SW480 (cell line): Measurements from ENCODE around the gene RNF217.
A peak's percentile ranks its signal among the peaks of the same experiment; 100 is the strongest.

Source experiments
- DNase-seq: peaks from one replicate; pipeline ENCODE4 v3.0.0-alpha.2; 2016; ENCODE audit warnings: low spot score

RNF217 gene

DNA sequence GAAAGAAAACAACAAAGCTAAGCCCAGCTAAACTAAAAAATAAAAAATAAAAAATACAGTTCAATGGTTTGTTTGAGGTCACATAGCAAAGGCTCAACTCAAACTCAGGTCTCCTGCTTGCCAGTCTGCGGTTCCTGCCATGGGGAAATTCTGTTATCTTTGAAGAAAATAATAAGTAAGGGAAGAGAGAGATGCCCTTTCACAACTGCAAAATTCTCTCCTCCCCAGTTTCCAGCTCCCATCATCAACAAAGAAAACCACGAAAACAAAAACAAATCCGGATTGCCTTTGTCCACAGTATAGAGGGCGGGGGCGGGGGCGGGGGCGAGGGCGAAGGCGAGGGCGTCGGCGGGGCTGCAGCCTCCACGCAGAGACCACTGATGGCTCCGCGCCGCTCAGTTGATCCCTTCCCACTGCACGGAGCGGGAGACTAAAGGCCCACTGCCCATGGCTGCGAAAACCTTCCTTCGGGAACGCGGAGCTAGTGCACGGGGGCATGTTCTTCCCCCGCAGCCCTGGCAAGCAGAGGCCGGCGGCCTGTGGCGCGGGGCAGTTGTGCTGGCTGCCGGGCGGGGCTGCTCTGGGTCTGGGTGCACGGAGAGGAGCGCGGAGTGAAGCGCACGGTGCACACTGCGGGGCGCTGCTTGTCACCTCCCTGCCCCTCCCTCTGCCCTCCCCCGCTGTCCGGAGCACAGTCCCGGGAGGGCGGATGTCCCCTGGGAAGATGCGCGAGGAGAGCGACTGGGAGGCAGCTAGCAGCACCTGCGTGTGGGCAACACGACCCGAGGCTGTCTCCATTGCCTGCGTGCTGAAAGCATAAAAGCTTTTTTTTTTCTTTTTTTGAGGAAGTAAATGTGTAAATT, 137.2 kb downstream of the RNF217 start:
- peak; percentile 70 for DNase-seq

GRCh38 chr6:125100074-125100652, 137.9 kb downstream of the RNF217 start:
- no peak for DNase-seq

GRCh38 chr6:125101128-125101527, 138.9 kb downstream of the RNF217 start:
- no peak for DNase-seq

DNA sequence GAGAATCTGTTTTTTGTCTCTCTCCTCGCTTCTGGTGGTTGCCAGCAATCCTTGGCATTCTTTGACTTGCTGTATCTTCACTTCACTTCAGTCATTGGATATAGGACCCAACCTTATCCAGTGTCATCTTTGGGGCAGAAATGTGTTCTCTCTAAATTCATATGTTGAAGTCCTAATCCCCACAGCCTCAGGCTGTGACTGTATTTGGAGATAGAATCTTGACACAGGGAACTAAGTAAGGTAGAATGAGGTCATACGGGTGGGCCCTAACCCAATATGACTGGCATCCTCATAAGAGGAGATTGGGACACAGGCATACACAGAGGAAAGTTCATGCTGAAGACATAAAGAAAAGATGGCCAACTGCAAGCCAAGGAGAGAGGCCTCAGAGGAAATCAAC, 139.4 kb downstream of the RNF217 start:
- no peak for DNase-seq

GRCh38 chr6:125102411-125102810, 140.2 kb downstream of the RNF217 start:
- DNase-seq, result no peak

DNA sequence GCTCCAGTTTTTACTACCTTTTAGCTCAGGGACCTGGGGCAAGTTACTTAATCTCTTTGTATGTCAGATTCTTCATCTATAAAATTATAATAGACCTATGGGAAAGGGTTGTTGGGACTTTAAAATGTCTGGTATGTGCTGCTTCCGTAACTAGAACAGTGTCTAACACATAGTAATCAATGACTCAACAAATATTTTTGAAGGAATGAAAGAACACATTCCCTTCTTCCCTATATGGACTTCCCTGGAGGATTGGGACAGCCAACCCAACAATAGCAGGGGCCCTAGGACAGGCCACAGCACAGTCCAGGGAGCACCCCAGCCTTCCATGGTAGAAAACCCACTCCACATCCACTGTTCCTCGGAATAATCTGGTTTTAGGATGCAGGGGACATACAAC, 140.7 kb downstream of the RNF217 start:
- DNase-seq, result peak; percentile 31

GRCh38 chr6:125104425-125104824, 142.2 kb downstream of the RNF217 start:
- no peak for DNase-seq

- no peak for DNase-seq
These were observed 144.8 kb downstream of the RNF217 start for GRCh38 chr6:125107048-125107447.

GRCh38 chr6:125107896-125108295, 145.7 kb downstream of the RNF217 start:
- no peak for DNase-seq

- DNase-seq, result no peak
These were observed 147.8 kb downstream of the RNF217 start for GRCh38 chr6:125110056-125110455.

DNA sequence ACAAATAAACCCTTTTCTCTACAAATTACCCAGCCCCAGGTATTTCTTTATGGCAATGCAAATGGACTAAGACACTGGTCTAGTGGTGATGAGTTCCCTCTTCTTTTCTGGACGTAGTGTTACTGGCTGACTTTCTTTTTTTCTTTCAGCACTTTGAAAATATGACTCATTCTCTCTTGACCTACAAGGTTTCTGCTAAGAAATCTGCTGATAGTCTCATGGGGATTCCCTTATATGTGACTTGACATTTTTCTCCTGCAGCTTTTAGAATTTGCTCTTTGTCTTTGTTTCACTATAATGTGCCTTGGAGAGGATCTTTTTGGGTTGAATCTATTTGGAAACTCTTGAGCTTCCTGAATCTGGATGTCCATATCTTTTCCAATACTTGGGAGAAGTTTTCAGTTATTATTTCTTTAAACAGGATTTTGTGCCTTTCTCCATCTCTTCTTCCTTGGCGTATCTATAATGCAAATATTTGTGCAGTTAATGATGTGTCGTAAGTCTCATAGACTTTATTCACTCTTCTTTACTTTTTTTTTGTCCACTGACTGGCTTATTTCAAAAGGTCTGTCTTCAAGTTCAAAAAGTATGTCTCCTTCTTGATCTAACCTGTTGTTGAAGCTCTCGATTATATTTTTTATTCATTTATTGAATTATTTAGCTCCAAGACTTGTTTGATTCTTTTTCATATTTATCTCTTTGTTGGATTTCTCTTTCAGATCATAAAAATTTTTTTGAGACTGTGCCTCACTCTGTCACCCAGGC, 149.2 kb downstream of the RNF217 start:
- no peak for DNase-seq

- DNase-seq, result no peak
These were observed 150.7 kb downstream of the RNF217 start for GRCh38 chr6:125112934-125113333.

- DNase-seq, result peak; percentile 33
These were observed 152.1 kb downstream of the RNF217 start for GRCh38 chr6:125114248-125114858.

- no peak for DNase-seq
These were observed 153.9 kb downstream of the RNF217 start for GRCh38 chr6:125116170-125116569.

- DNase-seq, result no peak
These were observed 154.5 kb downstream of the RNF217 start for GRCh38 chr6:125116710-125117109.

DNA sequence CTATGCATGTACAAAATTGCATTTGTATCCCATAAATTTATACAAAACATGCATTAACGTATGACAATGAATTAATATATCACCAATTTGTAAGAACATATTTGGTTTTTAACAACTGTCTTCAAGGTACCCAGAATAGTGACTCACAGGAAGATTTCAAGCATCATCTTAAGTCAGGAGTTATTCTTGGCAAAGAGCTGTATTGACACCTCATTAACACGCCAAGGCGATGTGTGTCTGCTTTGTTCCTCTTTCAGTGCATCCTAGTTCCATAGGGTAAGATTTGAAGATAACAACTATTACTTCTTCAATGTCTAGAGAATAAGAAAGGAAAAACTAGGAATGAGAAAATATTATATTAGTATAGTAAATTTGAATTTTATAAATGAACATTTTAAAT, 155.6 kb downstream of the RNF217 start:
- no peak for DNase-seq

GRCh38 chr6:125120054-125120590, 157.9 kb downstream of the RNF217 start:
- no peak for DNase-seq

DNA sequence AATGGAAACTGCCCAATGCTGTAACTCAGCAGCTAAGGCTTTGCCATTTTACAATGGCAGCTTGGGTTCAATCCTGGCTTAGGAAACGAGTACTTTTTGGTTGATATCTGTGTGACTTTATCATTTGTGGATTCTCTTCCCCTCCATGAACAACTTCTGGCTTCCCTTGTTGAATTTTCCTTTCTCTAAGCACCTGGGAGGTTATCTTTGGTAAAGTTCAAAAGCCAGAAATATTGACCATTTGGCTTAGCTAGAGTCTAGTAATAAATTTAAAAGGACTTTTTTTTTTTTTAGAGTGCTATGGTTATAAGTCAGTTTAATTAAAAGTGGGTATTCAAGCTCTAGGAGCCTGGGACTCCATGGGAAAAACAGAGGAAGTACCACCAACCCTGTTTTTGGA, 159.7 kb downstream of the RNF217 start:
- no peak for DNase-seq

DNA sequence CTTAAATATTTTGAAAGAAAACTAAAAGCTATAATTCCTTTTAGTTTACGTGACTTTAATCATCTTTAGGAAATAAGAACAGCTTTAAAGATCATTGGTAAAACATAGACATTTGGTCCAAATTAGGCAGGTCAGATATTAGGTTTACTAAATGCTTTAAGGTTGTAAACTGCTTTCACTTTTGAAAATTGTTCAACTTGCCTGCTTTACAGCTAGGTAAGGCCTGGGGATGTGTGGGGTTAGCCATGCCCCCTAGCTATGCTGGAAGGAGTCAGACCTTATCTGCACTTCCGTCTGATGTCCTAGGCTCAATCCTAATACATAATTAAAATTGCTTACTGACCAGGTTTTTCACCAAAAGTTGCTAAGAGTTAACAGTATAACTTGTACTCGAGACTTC, 160.8 kb downstream of the RNF217 start:
- DNase-seq, result no peak

DNA sequence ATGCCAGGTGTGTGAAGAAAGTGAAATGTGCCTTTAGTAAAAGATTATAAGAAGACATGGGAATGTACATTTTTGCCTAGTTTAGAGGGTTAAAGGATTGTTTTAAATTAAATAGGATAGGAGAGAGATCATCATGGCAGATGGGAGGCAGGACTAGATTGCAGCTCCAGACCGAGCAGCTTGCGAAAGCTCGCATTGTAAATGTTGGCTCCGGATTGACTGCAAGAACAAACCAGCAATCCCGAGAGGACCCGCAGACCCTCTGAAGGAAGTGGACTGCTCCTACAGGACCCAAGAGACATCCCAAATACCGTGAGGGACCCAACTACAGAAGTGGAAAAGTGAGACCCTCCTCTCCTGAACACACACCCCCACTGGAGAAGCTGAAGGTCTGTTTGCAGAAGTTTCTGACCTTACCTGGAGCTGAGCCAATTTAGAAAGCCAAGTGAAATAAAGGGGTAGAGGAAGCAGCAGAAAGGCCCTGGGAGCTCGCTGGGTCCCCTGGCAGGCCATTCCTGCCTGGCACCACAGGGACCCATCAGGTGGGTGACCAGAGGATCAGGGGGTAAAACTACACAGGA, 161.3 kb downstream of the RNF217 start:
- no peak for DNase-seq

DNA sequence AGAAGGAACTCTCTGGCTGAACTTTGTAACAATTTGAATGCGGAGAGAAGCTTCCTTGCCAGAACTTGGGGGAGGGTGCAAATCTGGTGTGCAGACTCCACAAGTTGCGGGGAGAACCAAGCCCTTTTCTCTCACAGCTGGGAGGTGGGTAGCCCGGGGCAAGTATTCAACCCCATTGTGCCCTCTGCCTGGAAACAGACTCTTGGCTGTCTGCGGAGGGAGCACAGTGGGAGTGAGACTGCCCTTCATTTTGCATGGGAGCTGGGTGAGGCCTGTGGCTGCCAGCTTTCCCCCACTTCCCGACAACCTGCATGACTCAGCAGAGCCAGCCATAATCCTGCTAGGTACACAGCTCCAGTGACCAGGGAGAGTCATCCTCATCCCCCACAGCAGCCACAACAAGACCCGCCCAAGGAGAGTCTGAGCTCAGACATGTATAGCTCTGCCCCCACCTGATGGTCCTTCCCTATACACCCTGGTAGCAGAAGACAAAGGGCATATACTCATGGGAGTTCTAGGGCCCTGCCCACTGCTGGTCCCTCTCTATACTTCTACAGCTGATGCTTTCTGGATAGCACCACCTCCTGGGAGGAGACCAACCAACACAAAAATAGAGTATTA, 161.9 kb downstream of the RNF217 start:
- DNase-seq, result peak; percentile 57
